GM23338 (cell line): ENCODE data around the gene G6PD. TPM values are rescaled to one million over a fixed set of nuclear protein-coding genes. Genes with fewer than 3 reads are reported as not detected.

Experiments
- ATAC-seq: fragments of 200-7000 bp; cut with Tn5 transposase; 3 replicates; pipeline ENCODE4 v1.9.1; 2020
- DNase-seq: peaks from one replicate; pipeline ENCODE4 v3.0.0-alpha.2; 2015; ENCODE audit warnings: low spot score
- H2AFZ ChIP-seq: fragments of 200-600 bp; sonication (generic); 2 replicates; pipeline ENCODE4 v1.8.0; 2016; ENCODE audit warnings: antibody characterized with exemption, mild to moderate bottlenecking, moderate library complexity
- H3F3A ChIP-seq: fragments of 200-600 bp; sonication (generic); replicated peaks from 2 replicates; pipeline ENCODE4 v1.8.0; 2017; ENCODE audit warnings: antibody characterized with exemption, mixed run types, low read depth
- H3K27ac ChIP-seq: fragments of 200-600 bp; sonication (generic); 2 replicates; pipeline ENCODE4 v1.6.1; 2016; ENCODE audit warnings: low read depth
- H3K27me3 ChIP-seq: fragments of 200-600 bp; sonication (generic); 2 replicates; pipeline ENCODE4 v1.8.0; 2016; ENCODE audit warnings: mild to moderate bottlenecking, mixed run types, moderate library complexity; ENCODE audit not compliant: insufficient read depth
- H3K36me3 ChIP-seq: fragments of 200-600 bp; sonication (generic); 2 replicates; pipeline ENCODE4 v1.8.0; 2016; ENCODE audit warnings: mild to moderate bottlenecking; ENCODE audit not compliant: insufficient read depth
- H3K4me1 ChIP-seq: fragments of 200-600 bp; sonication (generic); 2 replicates; pipeline ENCODE4 v1.8.0; 2016; ENCODE audit warnings: mild to moderate bottlenecking, moderate library complexity; ENCODE audit not compliant: insufficient read depth
- H3K4me2 ChIP-seq: fragments of 200-600 bp; sonication (generic); 2 replicates; pipeline ENCODE4 v1.7.1; 2017; ENCODE audit warnings: mixed run types
- H3K4me3 ChIP-seq: fragments of 200-600 bp; sonication (generic); 2 replicates; pipeline ENCODE4 v1.6.1; 2016; ENCODE audit warnings: mixed run types
- H3K79me2 ChIP-seq: fragments of 200-600 bp; sonication (generic); replicated peaks from 2 replicates; pipeline ENCODE4 v1.8.0; 2017; ENCODE audit warnings: mild to moderate bottlenecking; ENCODE audit not compliant: insufficient read depth
- H3K9me2 ChIP-seq: fragments of 200-600 bp; sonication (generic); 2 replicates; pipeline ENCODE4 v1.8.0; 2017; ENCODE audit not compliant: insufficient read depth
- H4K20me1 ChIP-seq: fragments of 200-600 bp; sonication (generic); replicated peaks from 2 replicates; pipeline ENCODE4 v1.8.0; 2017; ENCODE audit warnings: mild to moderate bottlenecking; ENCODE audit not compliant: insufficient read depth
- H3K27ac Mint-ChIP-seq: 2 replicates; pipeline ENCODE4 v1.8.0; 2020; ENCODE audit warnings: inconsistent platforms, mild to moderate bottlenecking, moderate library complexity, mixed read lengths
- H3K27me3 Mint-ChIP-seq: 3 replicates; pipeline ENCODE4 v1.8.0; 2022; ENCODE audit warnings: low read depth, mild to moderate bottlenecking, moderate library complexity, mixed read lengths, inconsistent platforms; ENCODE audit not compliant: insufficient read depth, poor library complexity
- H3K36me3 Mint-ChIP-seq: 3 replicates; pipeline ENCODE4 v1.8.0; 2021; ENCODE audit warnings: low read depth, mild to moderate bottlenecking, inconsistent platforms, moderate library complexity, mixed read lengths
- H3K4me1 Mint-ChIP-seq: 3 replicates; pipeline ENCODE4 v1.8.0; 2020; ENCODE audit warnings: mild to moderate bottlenecking, inconsistent platforms, mixed read lengths
- H3K4me3 Mint-ChIP-seq: 3 replicates; pipeline ENCODE4 v1.8.0; 2021; ENCODE audit warnings: moderate library complexity, mild to moderate bottlenecking, inconsistent platforms, mixed read lengths
- H3K9me3 Mint-ChIP-seq: 3 replicates; pipeline ENCODE4 v1.8.0; 2020; ENCODE audit warnings: moderate library complexity, mild to moderate bottlenecking, inconsistent platforms, mixed read lengths
- CREB1 ChIP-seq: fragments of 250-450 bp; sonication (Bioruptor Pico); IDR thresholded peaks from 2 replicates; pipeline ENCODE4 v1.5.0; 2020; ENCODE audit warnings: low read depth, mild to moderate bottlenecking, moderate library complexity
- CTCF ChIP-seq, 2 experiments: fragments of 200-600 bp in 1 of 2; sonication (generic) in 1 of 2; conservative IDR thresholded peaks; 2 replicates each; pipeline versions ENCODE4 v1.5.1 to v1.6.1; 2016 to 2017; ENCODE audit warnings: antibody characterized with exemption in 2 of 2, low read depth in 2 of 2, mild to moderate bottlenecking in 2 of 2, moderate library complexity in 1 of 2
- ETS1 ChIP-seq: IDR thresholded peaks from 2 replicates; pipeline ENCODE4 v1.6.1; 2016; ENCODE audit warnings: antibody characterized with exemption
- EZH2 ChIP-seq: fragments of 200-600 bp; sonication (generic); IDR thresholded peaks from one replicate; pipeline ENCODE4 v1.8.0; 2017; ENCODE audit warnings: antibody characterized with exemption, mild to moderate bottlenecking, low read depth; ENCODE audit not compliant: unreplicated experiment
- EZH2phosphoT487 ChIP-seq: fragments of 200-600 bp; sonication (generic); IDR thresholded peaks from one replicate; pipeline ENCODE4 v1.8.1; 2018; ENCODE audit warnings: antibody characterized with exemption; ENCODE audit not compliant: unreplicated experiment
- JUNB ChIP-seq: IDR thresholded peaks from one replicate; pipeline ENCODE4 v1.6.1; 2016; ENCODE audit warnings: antibody characterized with exemption; ENCODE audit not compliant: unreplicated experiment
- NANOG ChIP-seq: IDR thresholded peaks from 2 replicates; pipeline ENCODE4 v1.6.1; 2016; ENCODE audit warnings: antibody characterized with exemption, borderline replicate concordance
- POLR2AphosphoS5 ChIP-seq: IDR thresholded peaks from 2 replicates; pipeline ENCODE4 v1.6.1; 2016; ENCODE audit warnings: antibody characterized with exemption, low read depth
- REST ChIP-seq: IDR thresholded peaks from one replicate; pipeline ENCODE4 v1.6.1; 2018; ENCODE audit warnings: antibody characterized with exemption; ENCODE audit not compliant: unreplicated experiment
- STAT1 ChIP-seq: IDR thresholded peaks from one replicate; pipeline ENCODE4 v1.6.1; 2016; ENCODE audit warnings: antibody characterized with exemption; ENCODE audit not compliant: unreplicated experiment
- ZNF114 ChIP-seq: fragments of 250-450 bp; sonication (Bioruptor Pico); IDR thresholded peaks from 2 replicates; pipeline ENCODE4 v1.5.0; 2020; ENCODE audit warnings: mild to moderate bottlenecking, moderate library complexity
- ZNF331 ChIP-seq: fragments of 250-450 bp; sonication (Bioruptor Pico); IDR thresholded peaks from 2 replicates; pipeline ENCODE4 v1.5.0; 2020; ENCODE audit warnings: low read depth, mild to moderate bottlenecking, moderate library complexity
- ZNF462 ChIP-seq: fragments of 250-450 bp; sonication (Bioruptor Pico); IDR thresholded peaks from 2 replicates; pipeline ENCODE4 v1.5.0; 2020; ENCODE audit warnings: mild to moderate bottlenecking, moderate library complexity
- polyA plus RNA-seq: library from polyadenylated mRNA; unstranded; fragments of >200 nt; fragmentation: Nextera tagmentation; extraction: Ambion mirVana; gene quantifications from 2 replicates; pipeline ENCODE4 v1.2.1, GENCODE V29; 2016
- total RNA-seq: library from RNA; depleted of rRNA; stranded (reverse); fragments of >200 nt; shearing (Covaris generic); gene quantifications from 2 replicates; pipeline ENCODE4 v1.2.3, GENCODE V29; 2014

G6PD gene
- total and polyA plus RNA-seq, 2 experiments from 2014 or later, result 14.4 to 66.7 TPM

GRCh38 chrX:154545673-154546274, 872 bp downstream of the G6PD start:
- Mint-ChIP-seq H3K4me1 (peaks cover 10% of the 10 kb centered on the region), H3K36me3 (peaks cover 24% of the 10 kb centered on the region), H3K27ac (no peak overlapping the region), H3K9me3 (no peaks in the 10 kb centered on the region), H3K27me3 (peaks cover 8% of the 10 kb centered on the region), H3K4me3 (peak overlapping the region; percentile 79)
- Histone ChIP-seq H3K4me2 (peak overlapping the region; percentile 82), H2AFZ (no peak overlapping the region), H3K4me1 (no peaks in the 10 kb centered on the region), H3K27me3 (no peaks in the 10 kb centered on the region), H3K9me2 (no peaks in the 10 kb centered on the region), H3K4me3 (peak overlapping the region; percentile 85), H3F3A (0 out of 2 replicates have a peak, but pooled peaks cover 2% of the 10 kb centered on the region), H3K79me2 (peaks cover 31% of the 10 kb centered on the region), H4K20me1 (no peaks in the 10 kb centered on the region), H3K27ac (no peak overlapping the region), H3K36me3 (no peaks in the 10 kb centered on the region)
- no peak for DNase-seq
- TF ChIP-seq ZNF331 (CRISPR knock-in tag) (no peak), NANOG (no peak), CTCF (conservative IDR thresholded peaks at IDR 0.05; ENCODE audit: low read depth in 2 of 2) (no peak), POLR2AphosphoS5 (no peak), JUNB (no peak), ZNF462 (CRISPR knock-in tag) (no peak), REST (no peak), ZNF114 (no peak), EZH2phosphoT487 (no peak), CREB1 (no peak), STAT1 (no peak), EZH2 (no peak), ETS1 (no peak)
- no peak for ATAC-seq
